Fibroblast of villous mesenchyme (primary cell): ENCODE data around the gene LRRN3. TPM values are rescaled to one million over a fixed set of nuclear protein-coding genes. Genes with fewer than 3 reads are reported as not detected.
A peak's percentile ranks its signal among the peaks of the same experiment; 100 is the strongest.

Experiments used
- DNase-seq: peaks from one replicate; pipeline ENCODE4 v3.0.0-alpha.2; 2010; ENCODE audit warnings: low read depth
- H3K4me3 ChIP-seq: 2 replicates; pipeline ENCODE4 v1.5.1; 2011; ENCODE audit warnings: low read depth, mild to moderate bottlenecking, low read length
- CTCF ChIP-seq: IDR thresholded peaks from 2 replicates; pipeline ENCODE4 v1.5.1; 2012; ENCODE audit warnings: low read depth, mild to moderate bottlenecking, low read length; ENCODE audit not compliant: insufficient read depth
- total RNA-seq: library from RNA; depleted of rRNA; stranded (reverse); fragments of >200 nt; gene quantifications from 2 replicates; pipeline ENCODE4 v1.2.3, GENCODE V29; 2012

LRRN3 gene
- total RNA-seq, 1 donor: 0.86 TPM

GRCh38 chr7:111137296-111138192, 46.6 kb downstream of the LRRN3 start:
- peak; percentile 33 for DNase-seq
- no peak overlapping the region for H3K4me3 ChIP-seq
- TF ChIP-seq CTCF: no peak

- DNase-seq: peak; percentile 36
- H3K4me3 ChIP-seq: no peak overlapping the region
- TF ChIP-seq CTCF: no peak
Observed at GRCh38 chr7:111138193-111138569, 47.3 kb downstream of the LRRN3 start.

GRCh38 chr7:111138586-111138985, 47.7 kb downstream of the LRRN3 start:
- no peak for DNase-seq
- TF ChIP-seq CTCF: no peak
- no peak overlapping the region for H3K4me3 ChIP-seq

GRCh38 chr7:111140091-111140865, 49.4 kb downstream of the LRRN3 start:
- no peak for TF ChIP-seq CTCF
- no peak for DNase-seq
- H3K4me3 ChIP-seq: no peak overlapping the region

GRCh38 chr7:111145472-111145871, 54.5 kb downstream of the LRRN3 start:
- no peak for DNase-seq
- TF ChIP-seq CTCF: no peak
- no peak overlapping the region for H3K4me3 ChIP-seq

GRCh38 chr7:111146136-111146535, 55.2 kb downstream of the LRRN3 start:
- no peak overlapping the region for H3K4me3 ChIP-seq
- no peak for TF ChIP-seq CTCF
- DNase-seq: no peak
